NCI-H524 (cell line): Measurements from ENCODE around the gene GNG11.

Experiments
- DNase-seq, 2 experiments: peaks; one replicate each; lab custom pipeline; 2025; lab: John Stamatoyannopoulos, UW

The GNG11 gene

DNA sequence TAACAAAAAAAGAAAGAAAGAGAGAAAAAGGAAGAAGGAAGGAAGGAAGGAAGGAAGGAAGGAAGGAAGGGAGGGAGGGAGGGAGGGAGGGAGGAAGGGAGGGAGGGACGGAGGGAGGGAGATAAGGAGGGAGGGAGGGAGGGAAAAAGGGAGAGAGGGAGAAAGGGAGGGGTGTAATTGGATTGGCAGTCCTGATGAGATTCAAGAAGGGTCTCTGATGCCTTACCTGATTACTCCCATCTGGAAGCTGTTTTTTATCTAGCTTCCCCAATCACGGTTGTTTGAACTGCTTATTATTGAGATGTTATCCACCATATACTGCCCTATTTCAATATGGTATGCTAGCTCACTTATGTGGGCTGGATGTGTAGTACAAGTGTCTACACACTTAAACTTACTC lies 27.3 kb downstream of the GNG11 start:
- peak in 1 of 2 experiments; percentile 0 for DNase-seq

DNA sequence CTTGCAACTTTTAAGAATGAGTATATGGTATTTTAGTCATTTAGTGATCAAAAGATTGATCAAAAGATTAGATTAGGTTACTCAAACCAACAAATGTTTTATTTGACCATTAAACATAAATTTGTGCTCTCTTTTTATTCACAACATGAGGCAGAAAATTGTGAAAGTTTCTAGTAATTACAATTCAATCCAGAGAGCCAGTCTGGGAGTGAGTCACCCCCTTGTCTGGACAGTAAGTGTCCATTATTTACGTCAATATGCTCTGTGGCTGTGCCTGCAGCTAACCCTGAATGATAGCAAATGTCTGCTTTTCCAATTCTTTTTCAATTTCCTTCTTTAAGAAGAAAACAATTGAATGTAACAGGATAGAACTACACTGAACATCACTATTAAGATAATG lies 27.9 kb downstream of the GNG11 start:
- no peak for DNase-seq

DNA sequence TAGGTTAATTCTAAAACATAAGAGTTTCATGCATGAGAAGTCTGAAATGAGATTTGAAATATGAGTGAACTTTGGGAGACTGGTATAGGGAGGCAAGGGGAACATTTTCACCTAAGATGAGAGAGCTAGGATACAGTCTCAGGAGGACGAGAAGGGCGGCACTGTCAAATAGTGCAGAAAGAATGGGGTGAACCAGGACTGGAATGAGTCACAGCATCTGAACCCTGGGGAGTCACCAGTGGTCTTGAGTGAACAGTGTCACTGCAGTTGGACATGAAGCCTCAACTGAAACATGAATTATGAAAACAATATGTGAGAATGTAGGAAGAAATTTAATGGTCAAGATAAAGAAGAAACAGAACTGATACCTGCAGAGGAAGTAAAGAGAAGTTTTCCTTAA lies 33.8 kb downstream of the GNG11 start:
- no peak for DNase-seq

DNA sequence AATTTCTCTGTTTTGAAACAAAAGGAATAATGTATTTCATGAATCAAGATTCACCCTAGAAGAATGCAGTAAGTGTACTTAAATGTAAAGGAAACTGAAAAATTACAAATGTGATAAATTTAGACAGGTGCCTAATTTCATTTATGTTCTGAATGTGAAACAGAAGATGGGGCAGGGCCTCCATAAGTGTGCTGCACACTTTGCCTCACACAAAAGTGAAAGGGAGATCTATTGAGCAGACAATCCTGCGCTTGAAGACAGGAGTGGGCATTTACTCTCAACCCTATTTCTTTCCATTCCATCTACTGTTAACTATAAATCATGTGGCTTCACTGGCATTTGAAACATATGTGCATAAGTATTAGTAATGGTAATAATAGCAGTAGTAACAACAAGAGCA lies 36.2 kb downstream of the GNG11 start:
- no peak for DNase-seq

DNA sequence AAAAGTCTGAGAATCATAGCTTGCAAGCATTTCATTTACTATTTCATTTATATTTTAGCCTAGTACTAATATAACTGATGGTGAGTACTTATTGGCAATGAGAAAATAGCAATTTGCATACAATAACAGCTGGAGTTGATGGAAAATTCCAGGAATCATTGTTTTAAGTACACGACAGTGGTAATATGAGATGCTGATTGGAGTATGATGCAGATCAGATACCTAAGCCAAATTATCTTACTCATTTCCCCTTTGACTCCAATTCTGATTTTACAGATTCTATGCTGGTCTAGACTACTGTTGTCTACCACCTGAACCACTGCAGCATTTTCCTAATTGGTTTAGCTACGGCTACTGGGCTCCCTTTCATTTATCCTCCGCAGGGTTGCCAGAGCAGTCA lies 36.7 kb downstream of the GNG11 start:
- peak in 1 of 2 experiments; percentile 20 for DNase-seq

DNA sequence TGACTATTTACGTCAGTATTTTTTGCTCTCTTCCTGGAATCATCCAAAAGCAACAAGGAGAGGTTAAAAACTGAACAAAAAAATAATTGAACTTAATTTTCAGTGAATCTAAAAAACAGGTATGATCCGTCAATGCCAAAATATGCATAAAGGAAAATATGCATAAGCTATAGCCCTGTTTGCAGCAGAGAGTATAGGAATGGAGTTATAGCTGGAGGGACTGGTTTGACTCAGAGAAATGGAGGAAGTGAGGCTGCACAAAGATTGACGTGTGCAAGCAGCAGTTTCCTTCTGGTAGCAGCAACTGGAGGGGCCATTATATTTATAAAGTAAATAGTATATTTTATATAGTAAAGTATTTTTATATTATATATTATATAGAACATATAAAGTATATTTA lies 37.1 kb downstream of the GNG11 start:
- DNase-seq: no peak

DNA sequence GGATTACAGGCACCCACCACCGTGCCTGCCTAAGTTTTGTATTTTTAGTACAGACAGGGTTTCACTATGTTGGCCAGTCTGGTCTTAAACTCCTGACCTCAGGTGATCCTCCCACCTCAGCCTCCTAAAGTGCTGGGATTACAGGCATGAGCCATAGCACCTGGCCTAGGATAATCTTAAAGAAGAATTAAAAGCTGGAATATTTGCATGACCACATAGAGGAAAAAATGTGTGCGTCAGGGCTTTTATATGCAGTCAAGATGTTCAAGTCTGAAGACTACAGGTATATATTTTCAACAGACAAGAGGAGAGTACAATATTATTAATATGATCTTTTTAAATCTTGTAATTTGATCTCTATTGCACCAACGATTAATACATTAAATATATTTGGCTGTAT lies 39.5 kb downstream of the GNG11 start:
- DNase-seq: no peak

DNA sequence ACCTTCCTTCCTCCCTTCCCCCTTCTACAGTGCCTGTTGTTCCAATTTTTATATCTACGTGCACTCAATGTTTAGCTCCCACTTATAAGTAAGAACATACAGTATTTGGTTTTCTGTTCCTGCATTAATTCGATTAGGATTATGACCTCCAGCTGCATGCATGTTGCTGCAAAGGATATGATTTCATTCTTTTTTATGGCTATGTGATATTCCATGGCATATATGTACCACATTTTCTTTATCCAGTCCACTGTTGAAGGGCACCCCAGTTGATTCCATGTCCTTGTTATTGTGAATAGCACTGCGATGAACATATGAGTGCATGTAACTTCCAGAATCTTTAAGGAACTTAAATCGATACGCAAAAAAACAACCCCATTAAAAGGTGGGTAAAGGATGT lies 42.7 kb downstream of the GNG11 start:
- DNase-seq: no peak

DNA sequence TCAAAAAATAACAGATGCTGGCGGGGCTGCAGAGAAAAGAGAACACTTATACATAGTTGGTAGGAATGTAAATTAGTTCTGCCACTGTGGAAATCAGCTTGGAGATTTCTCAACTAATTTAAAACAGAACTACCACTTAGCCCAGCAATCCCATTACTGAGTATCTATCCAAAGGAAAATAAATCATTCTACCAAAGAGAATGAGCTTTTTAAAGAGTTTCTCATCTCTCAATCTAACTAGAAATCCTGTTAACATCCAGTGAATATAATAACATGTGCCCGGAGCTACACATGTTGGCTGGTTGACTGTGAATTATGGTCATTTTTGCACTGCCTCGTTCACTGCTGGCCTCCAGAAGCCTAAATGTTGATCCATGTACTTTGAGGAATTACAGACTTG lies 43.3 kb downstream of the GNG11 start:
- no peak for DNase-seq

DNA sequence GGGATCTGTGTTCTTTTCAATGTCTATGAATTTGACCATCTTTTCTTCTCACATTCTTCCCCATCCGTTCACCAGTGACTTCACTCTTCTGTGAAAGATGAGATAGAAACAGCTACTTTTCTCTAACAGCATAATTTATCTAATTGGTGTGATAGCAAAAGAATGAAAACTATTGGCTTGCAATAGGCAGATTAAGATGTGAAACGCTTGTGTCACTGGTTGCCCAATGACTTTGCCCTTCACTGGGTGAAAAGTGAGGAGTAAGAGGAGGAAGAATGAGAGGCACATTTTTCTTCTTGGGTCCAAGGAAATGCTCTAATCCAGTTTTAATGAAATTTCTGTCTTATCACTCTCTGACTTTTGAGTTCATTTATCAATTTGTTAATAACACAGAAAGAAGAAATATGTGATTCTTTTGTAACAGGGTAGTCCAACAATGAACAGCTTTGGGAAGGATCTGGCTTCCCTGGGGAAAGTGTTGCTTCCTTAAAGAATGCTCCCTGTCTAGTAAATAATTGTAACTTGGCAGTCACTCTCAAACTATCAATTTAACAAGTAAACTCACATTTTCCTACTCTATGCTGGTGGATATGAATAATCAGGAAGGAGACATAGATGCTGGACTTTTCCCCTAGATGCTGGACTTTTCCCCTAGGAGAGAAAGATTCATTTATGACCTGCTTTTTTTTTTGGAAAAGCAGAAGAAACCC lies 47.5 kb downstream of the GNG11 start:
- DNase-seq: no peak

DNA sequence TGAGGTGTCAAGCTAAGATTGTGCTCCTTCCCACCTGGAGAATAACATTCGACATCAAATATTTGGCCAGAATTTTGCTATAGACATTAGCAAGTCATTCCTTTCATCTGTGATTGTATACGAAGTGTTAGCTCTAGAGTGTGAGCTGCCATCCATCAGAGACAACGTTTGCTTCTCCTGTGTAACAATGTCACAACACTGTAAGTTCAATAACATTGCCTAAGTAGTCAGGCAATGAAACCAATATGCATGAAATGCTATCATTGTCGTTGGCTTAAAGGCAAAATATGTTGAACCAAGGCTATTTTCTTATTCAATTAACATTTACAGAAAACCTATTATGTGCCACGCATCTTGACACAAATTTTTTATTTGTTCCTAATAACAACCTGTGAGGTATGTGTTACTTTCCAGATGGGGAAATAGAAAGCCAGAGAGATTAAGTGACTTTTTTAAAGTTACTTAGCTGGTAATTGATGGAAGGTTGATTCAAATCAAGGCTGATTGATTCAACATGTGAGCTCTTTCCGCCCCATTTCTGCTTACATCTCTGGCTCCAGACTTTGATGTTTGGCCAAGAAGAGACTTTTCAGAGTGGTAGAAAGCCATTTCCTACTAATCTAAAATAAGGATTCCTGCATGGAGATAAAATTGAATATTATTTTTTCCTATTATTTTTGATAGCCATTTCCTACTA lies 50.6 kb downstream of the GNG11 start:
- DNase-seq: no peak

DNA sequence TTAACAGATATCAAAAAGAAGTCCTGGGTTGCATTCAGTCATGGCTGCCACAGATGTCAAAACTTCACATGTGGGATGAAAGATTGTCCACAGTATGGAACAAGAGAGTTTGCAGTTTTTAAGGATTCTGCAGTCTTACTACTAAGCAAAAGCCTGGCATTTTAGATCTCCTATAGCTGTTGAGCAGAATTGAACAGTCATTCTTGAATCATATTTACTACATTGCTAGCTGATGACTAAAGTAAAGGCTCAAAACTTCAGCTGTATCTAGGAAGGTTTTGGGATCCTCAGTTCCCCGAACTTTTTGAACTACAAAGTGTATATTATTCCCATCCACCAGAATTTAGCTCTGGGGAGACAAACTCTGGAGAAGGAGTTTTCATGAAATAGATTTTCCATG lies 51.6 kb downstream of the GNG11 start:
- no peak for DNase-seq

DNA sequence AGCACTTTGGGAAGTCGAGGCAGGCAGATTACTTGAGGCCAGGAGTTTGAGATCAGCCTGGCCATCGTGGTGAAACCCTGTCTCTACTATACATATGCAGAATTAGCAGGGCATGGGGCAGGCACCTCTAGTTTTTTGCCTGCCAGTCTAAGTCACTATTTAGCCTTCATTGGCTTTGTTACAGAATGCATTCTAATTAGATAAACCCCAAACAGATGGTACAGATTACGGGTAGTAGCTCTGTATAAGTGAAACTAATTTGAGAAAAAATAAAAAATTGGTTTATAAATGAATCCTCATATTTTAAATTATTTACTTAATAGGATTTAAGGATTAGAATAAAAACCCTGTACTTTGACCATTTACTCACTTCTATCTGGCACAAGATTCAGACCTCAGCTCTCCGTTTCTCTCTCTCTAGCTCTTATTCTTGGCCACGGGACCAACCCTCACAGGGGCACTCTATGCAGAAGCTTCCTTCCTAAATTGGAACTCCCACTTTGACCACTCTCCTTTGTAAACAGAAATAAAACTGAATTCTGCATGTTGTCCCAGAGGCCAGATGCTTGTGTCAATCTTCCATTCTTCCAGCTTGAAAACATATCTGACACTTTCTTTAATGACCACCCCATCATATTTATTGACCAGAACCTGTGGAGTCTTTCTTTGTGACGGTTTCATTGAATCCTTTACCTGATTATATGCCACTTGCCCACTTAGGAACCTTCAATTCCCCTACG lies 55.8 kb downstream of the GNG11 start:
- DNase-seq: peak; percentile 3 to 33
